K562 (cell line): Measurements from ENCODE around the gene REC8. TPM values are rescaled to one million over a fixed set of nuclear protein-coding genes. Genes with fewer than 3 reads are reported as not detected.

ENCODE experiments used
- CTBP1 ChIP-seq: fragments of 450-650 bp; IDR thresholded peaks from 2 replicates; pipeline ENCODE4 v1.6.1; 2016; ENCODE audit warnings: borderline replicate concordance
- ETV6 ChIP-seq, 3 experiments: fragments of 150-350 bp in 1 of 3; sonication (generic) in 1 of 3; formaldehyde crosslinking in 1 of 3; IDR thresholded peaks; 2 replicates each; pipeline versions ENCODE4 v1.6.1 to v1.8.0; 2014 to 2022; ENCODE audit warnings: borderline replicate concordance in 2 of 3, low read depth in 2 of 3, antibody characterized with exemption in 1 of 3, low read length in 1 of 3, mild to moderate bottlenecking in 1 of 3, missing genetic modification reagents in 1 of 3
- EZH2 ChIP-seq: IDR thresholded peaks from 2 replicates; pipeline ENCODE4 v1.6.1; 2012; ENCODE audit warnings: low read depth, mild to moderate bottlenecking, inconsistent platforms, low read length, borderline replicate concordance
- polyA plus RNA-seq, 8 experiments: library from polyadenylated mRNA; depleted of rRNA in 4 of 8; stranded (reverse) in 5 of 8; unstranded in 3 of 8; fragments of >200 nt; fragmentation: Nextera tagmentation in 2 of 8; fragmentation: Illumina TruSeq in 1 of 8; extraction: Ambion mirVana in 2 of 8; extraction: Trizol in 1 of 8; gene quantifications; 2 replicates each; pipeline versions ENCODE4 v1.2.1 to v1.2.3, GENCODE V29; 2011 to 2014; ENCODE audit warnings: inconsistent platforms in 1 of 8, missing spikeins in 1 of 8
- total RNA-seq, 7 experiments: library from RNA; depleted of rRNA in 6 of 7; stranded (reverse); fragments of >200 nt in 6 of 7; fragmentation: Illumina TruSeq in 2 of 7; extraction: Trizol in 2 of 7; gene quantifications; 2 replicates each; pipeline versions ENCODE4 v1.2.1 to v1.2.3, GENCODE V29; 2011 to 2021; ENCODE audit warnings: low replicate concordance in 1 of 7
- TF ChIP-seq, protein P1 (sequence below), 2 experiments: fragments of 450-650 bp; IDR thresholded peaks; 2 replicates each; pipeline ENCODE4 v1.6.1; 2016; ENCODE audit warnings: mild to moderate bottlenecking in 2 of 2, borderline replicate concordance in 1 of 2, low read depth in 1 of 2, moderate library complexity in 1 of 2

REC8 gene
- total and polyA plus RNA-seq, 9 of the 15 experiments (the other 6 are each of a cell fraction or from before 2014, with no cell fraction given): 0.11 to 2.5 (median 0.85) TPM

DNA sequence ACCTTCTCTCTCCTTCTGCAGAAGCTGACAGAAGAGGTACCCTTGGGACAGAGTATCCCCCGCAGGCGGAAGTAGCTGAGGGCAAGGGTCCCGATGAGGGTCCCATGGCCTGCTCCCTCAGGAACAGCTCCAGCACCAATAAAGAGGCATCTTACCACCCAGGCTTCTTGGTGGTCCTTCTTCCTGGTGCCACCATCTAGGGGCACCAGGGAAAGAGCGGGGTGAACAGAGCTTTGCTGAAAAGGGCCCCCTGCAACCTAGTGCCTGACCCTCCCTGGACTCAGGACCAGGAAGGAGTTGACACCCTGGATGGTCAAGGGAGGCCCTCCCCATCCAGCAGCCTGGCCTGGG lies 11.4 kb upstream of the REC8 start (continued):
- TF ChIP-seq, protein P1, sequence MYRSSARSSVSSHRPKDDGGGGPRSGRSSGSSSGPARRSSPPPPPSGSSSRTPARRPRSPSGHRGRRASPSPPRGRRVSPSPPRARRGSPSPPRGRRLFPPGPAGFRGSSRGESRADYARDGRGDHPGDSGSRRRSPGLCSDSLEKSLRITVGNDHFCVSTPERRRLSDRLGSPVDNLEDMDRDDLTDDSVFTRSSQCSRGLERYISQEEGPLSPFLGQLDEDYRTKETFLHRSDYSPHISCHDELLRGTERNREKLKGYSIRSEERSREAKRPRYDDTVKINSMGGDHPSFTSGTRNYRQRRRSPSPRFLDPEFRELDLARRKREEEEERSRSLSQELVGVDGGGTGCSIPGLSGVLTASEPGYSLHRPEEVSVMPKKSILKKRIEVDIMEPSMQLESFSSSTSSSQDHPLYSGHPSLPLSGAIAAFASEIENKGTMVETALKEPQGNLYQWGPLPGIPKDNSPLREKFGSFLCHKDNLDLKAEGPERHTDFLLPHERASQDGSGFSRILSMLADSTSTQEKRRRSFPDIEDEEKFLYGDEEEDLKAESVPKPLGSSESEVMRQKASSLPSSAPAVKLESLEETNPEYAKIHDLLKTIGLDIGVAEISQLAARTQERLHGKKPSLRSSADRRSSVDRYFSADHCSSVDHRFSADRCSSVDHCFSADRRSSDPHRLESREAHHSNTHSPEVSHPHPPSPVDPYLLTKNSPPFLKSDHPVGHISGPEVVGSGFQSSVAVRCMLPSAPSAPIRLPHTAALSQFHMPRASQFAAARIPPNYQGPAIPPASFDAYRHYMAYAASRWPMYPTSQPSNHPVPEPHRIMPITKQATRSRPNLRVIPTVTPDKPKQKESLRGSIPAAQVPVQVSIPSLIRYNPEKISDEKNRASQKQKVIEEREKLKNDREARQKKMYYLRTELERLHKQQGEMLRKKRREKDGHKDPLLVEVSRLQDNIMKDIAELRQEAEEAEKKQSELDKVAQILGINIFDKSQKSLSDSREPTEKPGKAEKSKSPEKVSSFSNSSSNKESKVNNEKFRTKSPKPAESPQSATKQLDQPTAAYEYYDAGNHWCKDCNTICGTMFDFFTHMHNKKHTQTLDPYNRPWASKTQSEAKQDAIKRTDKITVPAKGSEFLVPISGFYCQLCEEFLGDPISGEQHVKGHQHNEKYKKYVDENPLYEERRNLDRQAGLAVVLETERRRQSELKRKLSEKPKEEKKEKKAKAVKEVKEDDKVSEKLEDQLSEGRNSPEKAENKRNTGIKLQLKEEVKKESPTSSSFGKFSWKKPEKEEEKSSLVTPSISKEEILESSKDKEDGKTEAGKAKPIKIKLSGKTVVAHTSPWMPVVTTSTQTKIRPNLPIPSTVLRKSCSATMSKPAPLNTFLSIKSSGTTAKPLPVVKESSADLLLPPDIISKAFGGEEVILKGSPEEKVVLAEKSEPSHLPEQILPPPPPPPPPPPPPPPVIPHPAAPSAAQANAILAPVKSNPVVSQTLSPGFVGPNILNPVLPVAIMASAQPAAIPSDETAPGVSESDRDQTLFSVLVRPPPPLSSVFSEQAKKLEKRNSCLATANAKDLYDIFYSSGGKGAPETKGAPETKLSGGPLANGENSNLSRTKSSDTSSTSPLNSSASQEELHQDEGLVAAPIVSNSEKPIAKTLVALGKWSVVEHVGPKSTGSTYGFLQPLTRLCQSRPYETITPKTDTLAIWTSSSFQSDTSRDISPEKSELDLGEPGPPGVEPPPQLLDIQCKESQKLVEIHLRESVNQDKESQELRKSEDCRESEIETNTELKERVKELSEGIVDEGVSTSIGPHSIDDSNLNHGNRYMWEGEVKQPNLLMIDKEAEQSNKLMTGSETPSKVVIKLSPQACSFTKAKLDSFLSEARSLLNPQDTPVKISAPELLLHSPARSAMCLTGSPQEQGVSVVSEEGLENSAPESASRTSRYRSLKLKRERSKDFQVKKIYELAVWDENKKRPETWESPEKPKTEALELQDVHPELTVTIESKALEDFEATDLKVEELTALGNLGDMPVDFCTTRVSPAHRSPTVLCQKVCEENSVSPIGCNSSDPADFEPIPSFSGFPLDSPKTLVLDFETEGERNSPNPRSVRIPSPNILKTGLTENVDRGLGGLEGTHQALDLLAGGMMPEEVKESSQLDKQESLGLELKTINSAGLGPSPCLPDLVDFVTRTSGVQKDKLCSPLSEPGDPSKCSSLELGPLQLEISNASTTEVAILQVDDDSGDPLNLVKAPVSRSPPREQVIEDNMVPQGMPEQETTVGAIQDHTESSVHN (IDR thresholded peaks at IDR 0.05; ENCODE audit: borderline replicate concordance in 1 of 2, low read depth in 1 of 2): no peak
- TF ChIP-seq EZH2: no peak
- TF ChIP-seq CTBP1: no peak
- TF ChIP-seq ETV6 (IDR thresholded peaks at IDR 0.05; ENCODE audit: borderline replicate concordance in 1 of 2, low read depth in 2 of 2, low read length in 1 of 2): no peak
- no peak for TF ChIP-seq ETV6 (CRISPR knock-in tag; IDR thresholded peaks at IDR 0.05; ENCODE audit: borderline replicate concordance)
